Measurements from ENCODE around the gene CMTM6. TPM values are rescaled to one million over a fixed set of nuclear protein-coding genes. Genes with fewer than 3 reads are reported as not detected.

The CMTM6 gene
- polyA plus RNA-seq, 1 donor (not counting 4 experiments of a cell fraction or from before 2014, with no cell fraction given), result 85.4 TPM

GRCh38 chr3:32436816-32437189 lies 65.8 kb downstream of the CMTM6 start:
- H3K36me3 ChIP-seq (ENCODE audit: control insufficient read depth in 2 of 2, extremely low read depth in 1 of 2, insufficient read depth in 2 of 2, low read length in 2 of 2), result peaks cover 0 to 5% of the 10 kb centered on the region in 2 experiments
- no peak overlapping the region for H3K27ac ChIP-seq (ENCODE audit: control insufficient read depth, insufficient read depth, low read length)
- dilution Hi-C loops (cut with MboI; ENCODE audit: extremely low pct_ligation_motif_present, low sequenced_read_pairs), result no loop called here
- no peak overlapping the region for H2AFZ ChIP-seq (ENCODE audit: control insufficient read depth, low read length)
- peaks cover 48% of the 10 kb centered on the region for H3K4me1 ChIP-seq (ENCODE audit: control insufficient read depth, extremely low read depth, insufficient read depth, low read length)
- H3K9ac ChIP-seq (ENCODE audit: control insufficient read depth, extremely low read depth, insufficient read depth, low read length), result no peak overlapping the region
- H3K4me3 ChIP-seq (ENCODE audit: control insufficient read depth in 2 of 3, extremely low read depth in 1 of 3, insufficient read depth in 2 of 3, low read depth in 1 of 3, low read length in 3 of 3), result no peak overlapping the region
- no peaks in the 10 kb centered on the region for H4K20me1 ChIP-seq (ENCODE audit: control insufficient read depth, extremely low read depth, insufficient read depth, low read length)
- FAIRE-seq (no peak), DNase-seq (ENCODE audit: low read depth, low spot score) (no peak)
- H3K27me3 ChIP-seq (ENCODE audit: control insufficient read depth, extremely low read depth, insufficient read depth, low read length), result no peaks in the 10 kb centered on the region
- H3K79me2 ChIP-seq (ENCODE audit: control insufficient read depth, insufficient read depth, low read length), result peaks cover 53% of the 10 kb centered on the region
- H3K9me3 ChIP-seq (ENCODE audit: control insufficient read depth, low read depth, low read length), result no peaks in the 10 kb centered on the region
- H3K4me2 ChIP-seq (ENCODE audit: control insufficient read depth, extremely low read depth, insufficient read depth, low read depth, low read length), result no peak overlapping the region
- peaks cover 3% of the 10 kb centered on the region for H3K9me1 ChIP-seq (ENCODE audit: control insufficient read depth, extremely low read depth, insufficient read depth, low read length)
- TF ChIP-seq EZH2 (IDR thresholded peaks at IDR 0.05; ENCODE audit: low read length), result no peak
- no peak for TF ChIP-seq CTCF (optimal IDR thresholded peaks at IDR 0.05 in 1 of 3, IDR thresholded peaks at IDR 0.05 in 1 of 3, conservative IDR thresholded peaks at IDR 0.05 in 1 of 3; ENCODE audit: extremely low read depth in 1 of 3, insufficient read depth in 2 of 3, low read length in 3 of 3)

GRCh38 chr3:32435911-32436815 lies 66.5 kb downstream of the CMTM6 start:
- Histone ChIP-seq H3K4me1 (ENCODE audit: control insufficient read depth, extremely low read depth, insufficient read depth, low read length) (peaks cover 42% of the 10 kb centered on the region), H3K36me3 (ENCODE audit: control insufficient read depth in 2 of 2, extremely low read depth in 1 of 2, insufficient read depth in 2 of 2, low read length in 2 of 2) (peaks cover 0 to 3% of the 10 kb centered on the region in 2 experiments), H3K9me1 (ENCODE audit: control insufficient read depth, extremely low read depth, insufficient read depth, low read length) (peaks cover 3% of the 10 kb centered on the region), H4K20me1 (ENCODE audit: control insufficient read depth, extremely low read depth, insufficient read depth, low read length) (no peaks in the 10 kb centered on the region), H3K27me3 (ENCODE audit: control insufficient read depth, extremely low read depth, insufficient read depth, low read length) (no peaks in the 10 kb centered on the region), H3K4me3 (ENCODE audit: control insufficient read depth in 2 of 3, extremely low read depth in 1 of 3, insufficient read depth in 2 of 3, low read depth in 1 of 3, low read length in 3 of 3) (no peak overlapping the region), H3K9me3 (ENCODE audit: control insufficient read depth, low read depth, low read length) (no peaks in the 10 kb centered on the region), H2AFZ (ENCODE audit: control insufficient read depth, low read length) (no peak overlapping the region), H3K27ac (ENCODE audit: control insufficient read depth, insufficient read depth, low read length) (no peak overlapping the region), H3K4me2 (ENCODE audit: control insufficient read depth, extremely low read depth, insufficient read depth, low read depth, low read length) (no peak overlapping the region), H3K79me2 (ENCODE audit: control insufficient read depth, insufficient read depth, low read length) (peaks cover 54% of the 10 kb centered on the region), H3K9ac (ENCODE audit: control insufficient read depth, extremely low read depth, insufficient read depth, low read length) (no peak overlapping the region)
- no peak for DNase-seq (ENCODE audit: low read depth, low spot score)
- FAIRE-seq, result no peak
- dilution Hi-C loops (cut with MboI; ENCODE audit: extremely low pct_ligation_motif_present, low sequenced_read_pairs), result no loop called here
- TF ChIP-seq EZH2 (IDR thresholded peaks at IDR 0.05; ENCODE audit: low read length), result no peak
- TF ChIP-seq CTCF (optimal IDR thresholded peaks at IDR 0.05 in 1 of 3, IDR thresholded peaks at IDR 0.05 in 1 of 3, conservative IDR thresholded peaks at IDR 0.05 in 1 of 3; ENCODE audit: extremely low read depth in 1 of 3, insufficient read depth in 2 of 3, low read length in 3 of 3), result no peak
